Measurements from ENCODE around the gene SCGB1D4. TPM values are rescaled to one million over a fixed set of nuclear protein-coding genes. Genes with fewer than 3 reads are reported as not detected.

The SCGB1D4 gene
- total RNA-seq, 2 donors from 2014 or later, result not detected

GRCh38 chr11:62266558-62266957 is 32.3 kb downstream of the SCGB1D4 start:
- no peaks in the 10 kb centered on the region for H3K36me3 Mint-ChIP-seq
- H3K4me1 Mint-ChIP-seq (ENCODE audit: low read depth in 2 of 2), result peaks cover 0 to 6% of the 10 kb centered on the region in 2 donors
- no peak overlapping the region for H3K27ac Mint-ChIP-seq
- H3K9me3 Mint-ChIP-seq, result no peaks in the 10 kb centered on the region
- ATAC-seq, result no peak
- no peak for DNase-seq (ENCODE audit: low spot score)
- H3K27me3 Mint-ChIP-seq, result peaks cover 16 to 20% of the 10 kb centered on the region in 2 donors
- H3K4me3 Mint-ChIP-seq, result no peak overlapping the region

- no peak overlapping the region for H3K4me3 Mint-ChIP-seq
- H3K9me3 Mint-ChIP-seq, result no peaks in the 10 kb centered on the region
- H3K4me1 Mint-ChIP-seq (ENCODE audit: low read depth in 2 of 2), result peaks cover 0 to 6% of the 10 kb centered on the region in 2 donors
- DNase-seq (ENCODE audit: low spot score) (no peak), ATAC-seq (no peak)
- H3K27ac Mint-ChIP-seq, result no peak overlapping the region
- peaks cover 15 to 16% of the 10 kb centered on the region in 2 donors for H3K27me3 Mint-ChIP-seq
- no peaks in the 10 kb centered on the region for H3K36me3 Mint-ChIP-seq
These were observed 34.9 kb downstream of the SCGB1D4 start for GRCh38 chr11:62264004-62264403.

DNA sequence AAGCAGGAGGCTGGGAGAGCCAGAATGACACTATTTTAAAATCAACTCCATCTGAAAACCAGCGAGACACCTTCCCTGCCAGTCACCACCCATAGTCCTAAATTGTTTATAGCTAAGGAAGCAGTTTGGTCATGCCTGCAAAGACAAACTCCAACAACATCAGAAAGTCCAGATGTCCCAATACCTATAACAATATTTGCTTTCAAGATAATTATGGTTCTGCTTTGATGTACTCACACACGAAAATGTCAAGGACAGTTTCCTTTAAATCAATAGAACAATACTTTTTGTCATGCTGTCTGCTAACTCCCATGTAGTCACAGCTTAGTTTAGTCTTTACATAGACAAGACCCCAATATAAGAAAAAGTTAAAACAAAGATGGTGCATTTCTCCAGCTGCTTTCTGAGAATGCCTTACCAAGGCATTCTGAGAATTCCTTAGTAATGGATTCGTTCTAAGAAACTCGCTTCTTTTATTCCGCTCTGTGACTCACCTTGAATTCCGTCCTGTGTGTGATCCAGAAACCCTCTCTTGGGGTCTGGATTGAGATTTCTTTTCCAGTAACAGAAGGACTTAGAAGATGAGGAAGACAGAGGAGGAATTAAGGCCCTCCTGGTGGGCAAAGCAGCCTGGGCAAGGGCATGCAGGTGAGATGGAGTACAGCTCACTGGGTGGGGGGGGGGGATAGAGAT is 38.5 kb downstream of the SCGB1D4 start:
- H3K4me3 Mint-ChIP-seq, result no peak overlapping the region
- H3K4me1 Mint-ChIP-seq (ENCODE audit: low read depth in 2 of 2), result peaks cover 0 to 6% of the 10 kb centered on the region in 2 donors
- no peak overlapping the region for H3K27ac Mint-ChIP-seq
- H3K9me3 Mint-ChIP-seq, result no peaks in the 10 kb centered on the region
- no peaks in the 10 kb centered on the region for H3K36me3 Mint-ChIP-seq
- no peak for DNase-seq (ENCODE audit: low spot score)
- ATAC-seq, result no peak
- peaks cover 28 to 29% of the 10 kb centered on the region in 2 donors for H3K27me3 Mint-ChIP-seq

GRCh38 chr11:62256281-62256680 is 42.6 kb downstream of the SCGB1D4 start:
- Mint-ChIP-seq H3K9me3 (peaks cover 7% of the 10 kb centered on the region), H3K4me1 (ENCODE audit: low read depth in 2 of 2) (no peaks in the 10 kb centered on the region), H3K27ac (no peak overlapping the region), H3K4me3 (no peak overlapping the region), H3K36me3 (peaks cover 15% of the 10 kb centered on the region), H3K27me3 (peaks cover 22 to 26% of the 10 kb centered on the region in 2 donors)
- ATAC-seq, result no peak
- no peak for DNase-seq (ENCODE audit: low spot score)

GRCh38 chr11:62253999-62254542 is 44.8 kb downstream of the SCGB1D4 start:
- no peak overlapping the region for H3K27ac Mint-ChIP-seq
- no peaks in the 10 kb centered on the region for H3K4me1 Mint-ChIP-seq (ENCODE audit: low read depth in 2 of 2)
- peaks cover 22% of the 10 kb centered on the region for H3K9me3 Mint-ChIP-seq
- H3K27me3 Mint-ChIP-seq, result peaks cover 33 to 40% of the 10 kb centered on the region in 2 donors
- DNase-seq (ENCODE audit: low spot score), result no peak
- no peak overlapping the region for H3K4me3 Mint-ChIP-seq
- peaks cover 37% of the 10 kb centered on the region for H3K36me3 Mint-ChIP-seq
- no peak for ATAC-seq

DNA sequence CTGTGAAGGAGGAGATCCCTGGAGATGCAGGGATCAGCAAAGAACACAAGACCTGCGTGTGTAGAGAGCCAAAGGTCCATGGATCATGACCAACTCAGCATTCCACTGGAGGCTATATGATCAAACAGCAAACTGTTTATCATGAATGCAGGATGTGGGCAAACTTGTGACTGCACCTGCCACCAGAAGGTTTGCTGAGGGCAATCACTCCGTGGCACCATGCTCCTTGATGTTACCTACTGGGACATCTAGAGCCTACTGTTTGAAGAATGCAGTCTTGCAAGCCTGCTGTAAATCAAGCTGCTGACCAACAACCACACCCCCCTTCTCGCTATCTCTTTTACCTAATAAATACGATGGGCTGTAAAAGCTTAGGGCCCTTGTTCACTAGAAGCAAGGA is 47.2 kb downstream of the SCGB1D4 start:
- no peak for DNase-seq (ENCODE audit: low spot score)
- Mint-ChIP-seq H3K4me3 (no peak overlapping the region), H3K9me3 (peaks cover 22% of the 10 kb centered on the region), H3K4me1 (ENCODE audit: low read depth in 2 of 2) (no peaks in the 10 kb centered on the region), H3K36me3 (peaks cover 37% of the 10 kb centered on the region), H3K27me3 (peaks cover 25 to 35% of the 10 kb centered on the region in 2 donors), H3K27ac (no peak overlapping the region)
- ATAC-seq, result no peak

Other genes with a start within 250 kb of the SCGB1D4 start
- gene INCENP, start 175.1 kb downstream of the SCGB1D4 start, total RNA-seq, result 100 to 1,000 TPM in 1 of 2 donors, 10 to 100 TPM in 1; 74.4 to 135 TPM
- not detected for gene SCGB1D1, start 108.9 kb downstream of the SCGB1D4 start, total RNA-seq
- gene SCGB2A1, start 90.4 kb downstream of the SCGB1D4 start, total RNA-seq, result not detected
- not detected for gene SCGB1D2, start 56.8 kb downstream of the SCGB1D4 start, total RNA-seq
- gene SCGB2A2, start 28.9 kb downstream of the SCGB1D4 start, total RNA-seq, result not detected
- 1 to 10 TPM; 7.2 to 7.8 TPM for gene ASRGL1, start 38.4 kb upstream of the SCGB1D4 start, total RNA-seq
- gene SCGB1A1, start 120.0 kb upstream of the SCGB1D4 start, total RNA-seq, result not detected
- 10 to 100 TPM; 49.2 to 60.0 TPM for gene AHNAK, start 247.7 kb upstream of the SCGB1D4 start, total RNA-seq

Data from natural killer cell treated with Interleukin-12 subunit alpha and Interleukin-12 subunit beta and Interleukin-15 and Interleukin-18, amount 100 ng/mL, for 72 hours (primary cell).